GM21447 (cell line): ENCODE results near the gene THEMIS.
"Not testable (repeated sequence)": the region's sequence is repeated elsewhere in the genome, so short reads cannot be mapped to it uniquely, and the experiment has no call there.

Experiments used
- ATAC-seq: cut with Tn5 transposase; IDR thresholded peaks from one replicate; pipeline ENCODE4 v1.9.1; 2021; ENCODE audit not compliant: unreplicated experiment

The THEMIS gene

GRCh38 chr6:127918506-127919427, 17.9 kb upstream of the THEMIS start:
- peak; percentile 49 for ATAC-seq

GRCh38 chr6:127917766-127918165, 16.9 kb upstream of the THEMIS start:
- no peak for ATAC-seq

DNA sequence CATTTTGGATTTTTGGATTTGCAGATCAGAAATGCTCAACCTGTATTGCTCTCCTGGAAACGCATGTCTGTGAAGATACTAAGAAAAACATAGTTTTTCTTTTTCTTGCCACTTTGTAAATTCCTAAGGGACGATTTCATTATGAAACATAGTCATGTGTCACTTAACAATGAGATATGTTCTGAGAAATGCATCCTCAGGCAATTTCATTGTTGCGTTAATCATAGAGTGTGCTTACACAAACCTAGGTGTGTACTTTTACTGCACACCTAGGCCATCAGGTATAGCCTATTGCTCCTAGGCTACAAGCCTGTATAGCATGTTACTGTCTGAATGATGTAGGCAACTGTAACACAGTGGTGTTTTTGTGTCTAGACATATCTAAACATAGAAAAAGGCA, 13.4 kb upstream of the THEMIS start:
- ATAC-seq = no peak

DNA sequence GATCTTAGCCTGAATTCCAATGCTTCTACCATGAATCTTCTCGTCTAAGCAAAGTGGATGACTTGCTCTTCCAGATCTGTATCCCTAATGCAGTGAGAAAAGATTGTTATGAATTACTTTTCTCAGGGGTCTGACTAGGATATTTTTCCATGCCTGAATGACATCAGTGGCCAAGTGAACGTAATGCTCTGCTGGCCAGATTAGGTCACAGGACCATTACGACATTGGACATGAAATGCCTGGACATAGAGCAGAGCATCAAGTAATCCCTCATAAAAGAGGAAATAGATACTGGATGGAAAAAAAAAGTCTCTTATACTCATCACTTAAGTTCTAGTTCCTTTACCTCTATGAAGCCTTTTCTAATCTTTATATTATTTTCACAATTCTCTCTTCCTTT, 12.1 kb upstream of the THEMIS start:
- ATAC-seq = no peak

DNA sequence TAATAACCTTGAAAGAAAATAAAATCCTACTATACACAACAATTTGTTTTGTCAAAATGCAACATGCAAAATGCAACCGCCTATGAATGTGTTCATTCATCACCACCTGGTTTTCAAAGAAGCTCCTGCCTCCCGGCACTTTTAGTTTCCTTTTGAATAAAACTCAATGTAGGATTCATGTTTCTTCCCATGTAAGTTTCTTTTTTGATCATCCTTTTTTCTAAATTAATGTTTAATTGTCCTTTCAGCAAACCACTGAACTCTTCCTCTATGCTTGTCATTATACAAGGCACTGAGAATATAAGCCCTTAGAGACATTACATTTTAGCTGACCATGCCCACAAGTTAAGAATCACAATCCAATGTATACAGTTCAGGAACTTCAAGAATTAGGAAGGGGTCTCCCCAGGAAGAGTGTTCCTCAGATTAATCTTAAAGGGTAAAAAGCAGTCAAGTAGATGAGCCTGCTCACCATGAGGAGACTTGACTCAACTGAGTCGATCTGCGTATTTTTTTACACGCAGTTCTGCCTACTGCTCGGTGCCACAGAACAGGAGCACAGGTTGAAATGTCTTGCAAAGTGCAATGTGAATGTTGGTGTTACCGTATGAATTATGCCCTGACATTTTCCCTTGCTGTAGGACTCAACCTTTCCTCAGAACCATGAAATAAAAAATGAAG, 7.2 kb upstream of the THEMIS start:
- ATAC-seq = peak; percentile 82

- ATAC-seq = no peak
These were observed 3.3 kb upstream of the THEMIS start for GRCh38 chr6:127904160-127904559.

DNA sequence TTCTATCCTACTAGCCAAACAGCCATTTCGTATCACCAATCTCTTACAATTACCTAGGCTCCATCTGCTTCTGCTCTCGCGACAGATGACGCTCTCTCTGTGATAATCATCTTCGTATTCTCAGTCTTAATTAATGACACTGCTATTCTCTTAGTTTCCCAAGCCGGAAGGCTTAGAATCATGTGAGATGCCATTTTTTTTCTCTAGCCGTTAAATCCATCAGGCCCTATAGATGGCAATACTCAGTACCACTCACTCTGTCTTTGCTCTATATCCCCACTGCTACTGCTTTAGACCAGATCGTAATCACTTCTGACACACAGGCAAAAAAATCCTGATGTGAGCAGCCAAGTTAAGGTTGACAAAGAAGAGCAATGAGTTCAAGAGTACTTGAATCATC, 2.1 kb upstream of the THEMIS start:
- ATAC-seq = no peak

GRCh38 chr6:127897484-127897883, 3.4 kb downstream of the THEMIS start:
- no peak for ATAC-seq

- ATAC-seq = no peak
These were observed 6.8 kb downstream of the THEMIS start for GRCh38 chr6:127894051-127894450.

DNA sequence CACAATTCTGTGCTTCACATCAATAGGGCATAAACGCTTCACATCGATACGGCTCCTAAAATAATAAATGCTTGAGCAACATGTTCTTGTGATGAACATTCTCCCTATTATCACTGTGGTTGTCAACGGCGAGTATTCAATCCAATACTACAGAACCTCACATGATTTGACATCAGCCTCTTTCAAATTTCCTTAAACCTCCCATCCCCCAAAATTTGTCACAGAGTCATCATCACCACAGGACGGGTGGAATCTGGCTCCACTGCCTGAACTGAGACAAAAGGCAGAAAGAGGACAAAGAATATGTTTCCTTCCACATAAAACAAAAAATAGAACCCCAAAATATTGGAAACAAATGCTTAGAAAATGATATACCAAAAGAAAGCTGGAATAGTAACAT, 7.3 kb downstream of the THEMIS start:
- no peak for ATAC-seq

DNA sequence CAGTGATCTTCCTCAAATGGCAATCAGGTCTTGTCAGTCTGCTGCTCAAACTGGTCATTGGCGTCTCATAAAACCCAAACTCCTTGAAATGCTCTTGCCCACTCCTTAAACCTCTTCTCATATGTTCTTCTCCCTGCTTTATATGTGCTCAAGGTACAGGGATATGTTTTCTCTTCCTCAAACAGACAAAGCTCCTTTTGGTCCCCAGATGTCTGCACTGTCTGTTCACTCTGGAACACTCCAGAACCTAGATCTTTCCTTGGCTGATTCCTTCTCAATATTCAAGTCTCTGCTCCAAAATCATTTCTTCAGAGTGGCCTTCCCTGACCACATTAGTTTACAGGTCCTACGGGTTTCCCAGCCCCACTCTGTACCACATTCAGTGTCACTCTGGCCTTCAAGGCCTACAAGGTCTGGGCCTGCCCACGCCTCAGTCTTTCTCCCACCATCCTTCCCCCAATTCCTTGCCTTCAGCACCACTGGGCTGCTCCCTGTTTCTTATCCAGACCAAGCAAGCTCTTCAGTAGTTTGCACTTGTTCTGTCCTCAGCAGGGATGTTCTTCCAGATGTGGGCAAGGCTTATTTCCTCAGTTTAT, 9.0 kb downstream of the THEMIS start:
- no peak for ATAC-seq

GRCh38 chr6:127886603-127887002, 14.3 kb downstream of the THEMIS start:
- no peak for ATAC-seq

GRCh38 chr6:127884134-127884533, 16.7 kb downstream of the THEMIS start:
- ATAC-seq = no peak

DNA sequence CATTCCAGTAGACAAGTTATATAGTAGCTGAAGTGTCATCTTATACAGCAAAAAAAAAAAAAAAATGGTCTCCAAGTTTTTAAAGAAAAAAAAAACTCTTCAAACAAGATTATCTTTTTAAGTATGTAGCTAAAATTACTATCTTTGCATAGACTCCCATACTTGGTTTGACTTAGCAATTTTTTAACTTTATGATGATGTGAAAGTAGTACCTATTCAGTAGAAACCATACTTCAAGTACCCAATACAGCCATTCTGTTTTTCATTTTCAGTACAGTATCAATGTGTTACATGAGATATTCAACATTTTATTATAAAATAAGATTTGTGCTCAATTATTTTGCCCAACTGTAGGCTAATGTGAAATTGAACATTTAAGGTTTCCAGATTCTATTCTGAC, 18.9 kb downstream of the THEMIS start:
- not testable (repeated sequence) for ATAC-seq

GRCh38 chr6:127880429-127880828, 20.4 kb downstream of the THEMIS start:
- no peak for ATAC-seq

DNA sequence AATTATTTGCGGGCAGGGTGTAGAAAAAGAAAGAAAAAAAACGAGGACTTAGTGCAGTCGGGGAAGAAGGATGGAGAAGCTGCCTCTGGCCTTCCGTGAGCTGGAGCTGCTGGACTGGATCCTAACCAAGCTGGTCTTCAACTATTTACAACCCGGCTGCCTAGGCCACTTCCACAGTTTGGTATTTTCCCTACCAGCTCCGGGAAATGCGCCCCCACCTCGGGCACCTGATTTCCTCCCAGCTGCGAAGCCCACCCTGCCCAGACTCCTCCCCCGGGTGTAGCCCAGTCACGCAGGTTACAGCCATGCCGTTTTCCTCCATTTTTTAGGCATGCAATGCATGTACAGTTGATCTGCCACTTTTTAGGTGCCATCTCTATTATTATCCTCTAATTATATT, 21.2 kb downstream of the THEMIS start:
- no peak for ATAC-seq

GRCh38 chr6:127878115-127878514, 22.7 kb downstream of the THEMIS start:
- ATAC-seq = no peak

DNA sequence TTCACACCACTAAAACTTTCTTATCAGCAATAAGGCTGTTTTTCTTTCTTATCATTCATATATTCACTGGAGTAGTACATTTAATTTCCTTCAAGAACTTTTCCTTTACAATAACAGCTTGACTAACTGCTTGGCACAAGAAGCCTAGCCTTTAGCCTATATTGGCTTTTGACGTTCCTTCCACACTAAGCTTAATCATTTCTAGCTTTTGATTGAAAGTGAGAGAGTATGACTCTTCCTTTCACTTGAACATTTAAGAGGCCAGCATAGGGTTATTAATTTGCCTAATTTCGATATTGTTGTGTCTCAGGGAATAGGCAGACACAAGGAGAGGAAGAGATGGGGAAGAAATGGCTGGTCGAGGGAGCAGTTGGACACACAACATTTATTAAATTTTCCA, 23.6 kb downstream of the THEMIS start:
- ATAC-seq = no peak

- ATAC-seq = no peak
These were observed 31.0 kb downstream of the THEMIS start for GRCh38 chr6:127869772-127870404.

DNA sequence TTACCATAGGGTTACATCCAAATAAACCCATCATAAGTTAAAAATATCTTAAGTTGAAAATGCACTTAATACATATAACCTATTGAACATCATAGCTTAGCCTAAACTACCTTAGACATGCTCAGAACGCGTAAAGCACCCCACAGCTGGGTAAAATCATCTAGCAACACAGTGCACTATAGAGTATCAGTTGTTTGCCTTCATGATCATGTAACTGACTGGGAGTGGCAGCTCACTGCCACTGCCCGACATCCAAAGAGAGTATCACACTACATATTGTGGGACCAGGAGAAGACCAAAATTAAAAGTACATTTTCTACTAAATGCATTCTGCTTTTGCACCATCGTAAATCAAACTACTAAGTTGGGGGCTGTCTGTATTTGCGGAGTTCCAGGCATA, 31.7 kb downstream of the THEMIS start:
- no peak for ATAC-seq

DNA sequence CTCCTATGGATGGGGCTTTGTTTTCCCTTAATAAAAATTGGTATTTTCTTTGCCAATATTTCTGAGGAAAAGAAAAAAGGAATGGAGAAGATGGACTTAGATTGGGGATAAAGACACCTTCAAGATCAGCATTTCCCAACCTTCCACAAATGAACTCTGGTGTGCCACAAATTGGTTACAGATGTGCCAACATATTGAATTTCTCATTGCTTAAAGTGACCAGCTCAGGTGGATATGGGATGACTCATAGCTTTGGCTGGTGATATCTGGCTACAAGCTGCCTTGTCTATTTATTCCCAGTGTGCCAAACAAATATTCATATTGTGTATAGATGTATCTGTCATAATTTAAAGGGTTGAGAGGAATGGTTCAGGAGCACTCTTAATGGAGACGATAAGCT, 32.5 kb downstream of the THEMIS start:
- no peak for ATAC-seq

DNA sequence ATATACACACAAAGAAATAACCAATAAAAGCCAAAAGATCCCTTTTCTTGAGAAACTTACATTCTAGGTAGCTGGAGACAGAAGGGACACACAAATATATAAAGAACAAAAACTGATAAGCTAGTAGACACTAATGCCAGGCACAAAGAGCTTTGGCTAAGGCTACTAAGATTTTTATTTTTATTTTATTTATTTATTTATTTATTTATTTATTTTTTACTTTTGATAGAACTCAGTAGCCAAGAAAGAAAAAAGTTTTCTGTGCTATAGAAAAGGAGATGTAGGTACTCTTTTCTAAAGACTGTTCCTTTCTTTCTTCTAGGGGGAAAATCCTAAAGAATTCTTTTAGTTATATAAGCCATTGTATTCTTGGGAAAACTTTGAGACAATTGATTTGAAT, 34.1 kb downstream of the THEMIS start:
- no peak for ATAC-seq
